HG03520 (cell line): ENCODE results near the gene ROM1.
"Not testable (repeated sequence)": the region's sequence is repeated elsewhere in the genome, so short reads cannot be mapped to it uniquely, and the experiment has no call there.

Source experiments
- ATAC-seq: cut with Tn5 transposase; IDR thresholded peaks from one replicate; pipeline ENCODE4 v1.9.1; 2021; ENCODE audit warnings: mild to moderate bottlenecking, moderate library complexity; ENCODE audit not compliant: unreplicated experiment

The ROM1 gene

GRCh38 chr11:62585356-62585755 is 27.7 kb upstream of the ROM1 start:
- not testable (repeated sequence) for ATAC-seq

- ATAC-seq = no peak
Observed at GRCh38 chr11:62588966-62589637, 24.0 kb upstream of the ROM1 start.

- ATAC-seq = peak; percentile 80
Observed at GRCh38 chr11:62591448-62592145, 21.5 kb upstream of the ROM1 start, which contains the start of gene TUT1. TUT1 (minus strand) TSS chr11:62591523; CDS start chr11:62591485, 38 bp downstream.

- no peak for ATAC-seq
Observed at GRCh38 chr11:62592146-62592815, 20.8 kb upstream of the ROM1 start.

GRCh38 chr11:62592989-62593421 is 20.1 kb upstream of the ROM1 start:
- ATAC-seq = no peak

GRCh38 chr11:62593434-62594044 is 19.5 kb upstream of the ROM1 start:
- ATAC-seq = no peak

- ATAC-seq = no peak
Observed at GRCh38 chr11:62595124-62595523, 17.9 kb upstream of the ROM1 start.

GRCh38 chr11:62599069-62599696 is 13.9 kb upstream of the ROM1 start:
- ATAC-seq = peak; percentile 37

GRCh38 chr11:62599901-62600300 is 13.2 kb upstream of the ROM1 start:
- ATAC-seq = no peak

- ATAC-seq = no peak
Observed at GRCh38 chr11:62600367-62601121, 12.5 kb upstream of the ROM1 start.

- no peak for ATAC-seq
Observed at GRCh38 chr11:62601122-62601371, 12.0 kb upstream of the ROM1 start.

GRCh38 chr11:62601372-62602140 is 11.5 kb upstream of the ROM1 start, which contains the start of gene MTA2:
MTA2 (minus strand) TSS chr11:62601865; CDS start chr11:62601450, 415 bp downstream.
- ATAC-seq = peak; percentile 65

- no peak for ATAC-seq
Observed at GRCh38 chr11:62602141-62603071, 10.7 kb upstream of the ROM1 start.

GRCh38 chr11:62603072-62603408 is 10.0 kb upstream of the ROM1 start:
- no peak for ATAC-seq

GRCh38 chr11:62603776-62604299 is 9.2 kb upstream of the ROM1 start:
- no peak for ATAC-seq

- ATAC-seq = no peak
Observed at GRCh38 chr11:62604460-62605120, 8.5 kb upstream of the ROM1 start.

GRCh38 chr11:62605467-62605866 is 7.6 kb upstream of the ROM1 start:
- ATAC-seq = no peak

- ATAC-seq = no peak
Observed at GRCh38 chr11:62605902-62606301, 7.2 kb upstream of the ROM1 start.
